Spleen (tissue), 7 donors: ENCODE data around the gene ZNRF2.

Experiments used
- POLR2A ChIP-seq, 3 donors: fragments of 450-650 bp; IDR thresholded peaks; one replicate each; pipeline ENCODE4 v1.5.1; 2017; ENCODE audit warnings: antibody characterized with exemption in 3 of 3, mild to moderate bottlenecking in 1 of 3
- TF ChIP-seq, protein P1 (sequence below), 11 experiments: fragments of 200-600 bp in 7 of 11; fragments of 450-650 bp in 4 of 11; sonication (generic) in 4 of 11; IDR thresholded peaks in 8 of 11; conservative IDR thresholded peaks in 3 of 11; 1 replicate in 7 of 11; 2 replicates in 4 of 11; pipeline versions ENCODE4 v1.4.0 to v1.8.0; 2016 to 2021; ENCODE audit warnings: antibody characterized with exemption in 11 of 11, inconsistent platforms in 4 of 11, mild to moderate bottlenecking in 1 of 11
- donor health status: DM: no; HTN: no; CAD: no; lungs with moderate emphysema.
- donor health status: DM: no; HTN: no; CAD: no.
- donor health status: DM: no; HTN: no; CAD: no.

DNA sequence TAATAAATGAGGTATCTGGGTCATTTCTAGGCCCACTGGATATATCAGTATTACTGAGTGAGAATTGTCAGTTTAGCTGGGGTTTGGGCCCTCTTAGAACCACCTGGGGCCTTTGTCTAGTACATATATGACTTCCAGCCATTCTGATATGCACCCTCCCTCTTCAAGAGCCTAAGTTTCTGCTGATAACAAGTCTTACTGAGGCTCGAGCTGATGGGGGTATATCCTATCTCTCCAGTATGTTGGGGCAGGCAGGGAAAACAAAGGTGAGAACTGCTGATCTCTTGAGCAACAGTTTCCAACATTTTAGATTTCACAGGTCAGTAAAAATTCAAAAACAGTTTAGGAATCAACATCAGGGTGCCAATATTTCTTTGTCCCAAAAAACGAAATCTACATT, 10.8 kb upstream of the ZNRF2 start:
- TF ChIP-seq, protein P1, sequence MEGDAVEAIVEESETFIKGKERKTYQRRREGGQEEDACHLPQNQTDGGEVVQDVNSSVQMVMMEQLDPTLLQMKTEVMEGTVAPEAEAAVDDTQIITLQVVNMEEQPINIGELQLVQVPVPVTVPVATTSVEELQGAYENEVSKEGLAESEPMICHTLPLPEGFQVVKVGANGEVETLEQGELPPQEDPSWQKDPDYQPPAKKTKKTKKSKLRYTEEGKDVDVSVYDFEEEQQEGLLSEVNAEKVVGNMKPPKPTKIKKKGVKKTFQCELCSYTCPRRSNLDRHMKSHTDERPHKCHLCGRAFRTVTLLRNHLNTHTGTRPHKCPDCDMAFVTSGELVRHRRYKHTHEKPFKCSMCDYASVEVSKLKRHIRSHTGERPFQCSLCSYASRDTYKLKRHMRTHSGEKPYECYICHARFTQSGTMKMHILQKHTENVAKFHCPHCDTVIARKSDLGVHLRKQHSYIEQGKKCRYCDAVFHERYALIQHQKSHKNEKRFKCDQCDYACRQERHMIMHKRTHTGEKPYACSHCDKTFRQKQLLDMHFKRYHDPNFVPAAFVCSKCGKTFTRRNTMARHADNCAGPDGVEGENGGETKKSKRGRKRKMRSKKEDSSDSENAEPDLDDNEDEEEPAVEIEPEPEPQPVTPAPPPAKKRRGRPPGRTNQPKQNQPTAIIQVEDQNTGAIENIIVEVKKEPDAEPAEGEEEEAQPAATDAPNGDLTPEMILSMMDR (IDR thresholded peaks at IDR 0.05 in 8 of 11, conservative IDR thresholded peaks at IDR 0.05 in 3 of 11) = no peak
- TF ChIP-seq POLR2A (IDR thresholded peaks at IDR 0.05) = no peak
